ENCODE data around the gene SLC7A1. TPM values are rescaled to one million over a fixed set of nuclear protein-coding genes. Genes with fewer than 3 reads are reported as not detected.

The SLC7A1 gene
- total and polyA plus RNA-seq, 8 donors: 2.3 to 95.1 (median 21.2) TPM

DNA sequence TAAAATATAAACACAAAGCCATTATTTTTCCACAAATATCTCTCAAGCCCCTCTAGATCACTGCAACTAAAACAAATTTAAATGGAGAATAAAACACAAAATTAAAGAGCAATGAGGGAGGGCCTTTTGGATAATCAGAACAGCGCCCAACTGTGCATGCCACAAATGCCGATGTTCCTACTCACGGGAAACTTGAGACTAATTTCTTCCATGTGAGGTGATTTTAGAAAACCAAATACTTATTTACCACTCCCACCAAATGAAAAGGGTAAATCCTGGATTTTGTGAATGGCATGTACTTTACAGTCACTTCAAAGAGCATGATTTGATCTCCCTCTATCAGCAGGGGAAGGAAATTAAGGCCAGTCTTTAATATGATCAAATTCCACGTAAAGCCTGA lies 74.8 kb downstream of the SLC7A1 start:
- no peak for DNase-seq
- TF ChIP-seq, protein P1, sequence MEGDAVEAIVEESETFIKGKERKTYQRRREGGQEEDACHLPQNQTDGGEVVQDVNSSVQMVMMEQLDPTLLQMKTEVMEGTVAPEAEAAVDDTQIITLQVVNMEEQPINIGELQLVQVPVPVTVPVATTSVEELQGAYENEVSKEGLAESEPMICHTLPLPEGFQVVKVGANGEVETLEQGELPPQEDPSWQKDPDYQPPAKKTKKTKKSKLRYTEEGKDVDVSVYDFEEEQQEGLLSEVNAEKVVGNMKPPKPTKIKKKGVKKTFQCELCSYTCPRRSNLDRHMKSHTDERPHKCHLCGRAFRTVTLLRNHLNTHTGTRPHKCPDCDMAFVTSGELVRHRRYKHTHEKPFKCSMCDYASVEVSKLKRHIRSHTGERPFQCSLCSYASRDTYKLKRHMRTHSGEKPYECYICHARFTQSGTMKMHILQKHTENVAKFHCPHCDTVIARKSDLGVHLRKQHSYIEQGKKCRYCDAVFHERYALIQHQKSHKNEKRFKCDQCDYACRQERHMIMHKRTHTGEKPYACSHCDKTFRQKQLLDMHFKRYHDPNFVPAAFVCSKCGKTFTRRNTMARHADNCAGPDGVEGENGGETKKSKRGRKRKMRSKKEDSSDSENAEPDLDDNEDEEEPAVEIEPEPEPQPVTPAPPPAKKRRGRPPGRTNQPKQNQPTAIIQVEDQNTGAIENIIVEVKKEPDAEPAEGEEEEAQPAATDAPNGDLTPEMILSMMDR (IDR thresholded peaks at IDR 0.05): no peak
- no peak for TF ChIP-seq POLR2AphosphoS5 (IDR thresholded peaks at IDR 0.05)
- no peak for TF ChIP-seq EP300 (IDR thresholded peaks at IDR 0.05)
- no peak for TF ChIP-seq POLR2A (IDR thresholded peaks at IDR 0.05)
- WGBS, 5 donors: 79 to 88% (median 85%) methylated on average over 4 of the region's 4 CpGs
- peaks cover 35 to 84% (median 81%) of the 10 kb centered on the region in 4 donors for H3K36me3 ChIP-seq
- H3K4me1 ChIP-seq: peaks cover 0 to 4% (median 0%) of the 10 kb centered on the region in 4 donors
- intact Hi-C loops (cut with DNase I; ENCODE audit: low total_unique reads): no loop called here
- H3K27me3 ChIP-seq: no peaks in the 10 kb centered on the region
- H3K27ac ChIP-seq: no peak overlapping the region
- no peak overlapping the region for H3K4me3 ChIP-seq
- H3K9me3 ChIP-seq: no peaks in the 10 kb centered on the region

DNA sequence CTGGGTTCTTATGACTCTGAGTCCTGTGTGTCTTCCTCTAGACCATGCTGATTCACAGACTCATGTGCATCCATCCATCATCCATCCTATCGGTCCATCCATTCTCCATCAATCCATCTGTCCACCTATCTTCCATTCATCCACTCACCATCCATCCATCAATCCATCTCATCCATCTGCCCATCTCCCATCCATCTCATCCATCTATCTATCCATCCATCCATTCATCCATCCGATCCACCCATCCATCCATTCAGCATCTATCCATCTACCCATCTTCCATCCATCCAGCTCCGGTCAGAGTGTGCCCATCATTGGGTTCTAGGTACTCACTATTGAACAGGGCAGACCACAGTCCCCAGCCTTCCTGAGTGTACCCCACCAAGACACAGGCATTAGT lies 75.6 kb downstream of the SLC7A1 start:
- peak overlapping the region in 1 of 5 donors; percentile 20 for H3K27ac ChIP-seq
- intact Hi-C loops (cut with DNase I; ENCODE audit: low total_unique reads): no loop called here
- no peak for TF ChIP-seq POLR2AphosphoS5 (IDR thresholded peaks at IDR 0.05)
- TF ChIP-seq, protein P1 (IDR thresholded peaks at IDR 0.05): no peak
- TF ChIP-seq EP300 (IDR thresholded peaks at IDR 0.05): no peak
- no peak for TF ChIP-seq POLR2A (IDR thresholded peaks at IDR 0.05)

DNA sequence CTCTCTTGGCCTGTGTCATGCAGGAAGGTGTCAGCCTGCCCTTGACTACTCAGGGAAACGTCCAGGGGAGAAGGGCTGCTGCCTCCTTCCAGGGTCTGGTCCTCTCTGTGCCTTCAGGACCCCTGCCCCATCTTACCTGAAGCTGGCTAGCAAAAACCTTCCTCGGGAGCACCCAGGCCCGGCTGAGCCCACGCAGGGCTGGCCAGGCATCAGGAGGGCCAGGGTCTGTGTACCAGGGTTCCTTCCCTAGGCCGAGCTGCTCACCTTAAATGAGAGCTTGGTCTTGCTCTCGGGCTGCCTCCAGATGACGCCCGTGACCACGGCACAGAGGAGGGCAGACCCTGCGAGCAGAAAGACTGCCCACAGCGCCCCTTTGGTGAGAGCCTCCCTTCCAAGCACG lies 78.6 kb downstream of the SLC7A1 start:
- intact Hi-C loops (cut with DNase I; ENCODE audit: low total_unique reads): no loop called here
- H3K4me3 ChIP-seq: no peak overlapping the region
- no peak overlapping the region for H3K27ac ChIP-seq
- peaks cover 35 to 96% (median 83%) of the 10 kb centered on the region in 4 donors for H3K36me3 ChIP-seq
- no peaks in the 10 kb centered on the region for H3K27me3 ChIP-seq
- DNase-seq: no peak
- 86 to 96% (median 93%) methylated on average over 8 to 12 of the region's 12 CpGs for WGBS, 5 donors
- no peaks in the 10 kb centered on the region for H3K4me1 ChIP-seq
- H3K9me3 ChIP-seq: no peaks in the 10 kb centered on the region
- TF ChIP-seq POLR2AphosphoS5 (IDR thresholded peaks at IDR 0.05): no peak
- TF ChIP-seq, protein P1 (IDR thresholded peaks at IDR 0.05): no peak
- TF ChIP-seq POLR2A (IDR thresholded peaks at IDR 0.05): no peak
- no peak for TF ChIP-seq EP300 (IDR thresholded peaks at IDR 0.05)

More for the DNA sequence above, 75.6 kb downstream of the SLC7A1 start:
- Histone ChIP-seq H3K27me3 (no peaks in the 10 kb centered on the region), H3K4me3 (no peak overlapping the region), H3K9me3 (no peaks in the 10 kb centered on the region), H3K36me3 (peaks cover 35 to 92% (median 88%) of the 10 kb centered on the region in 4 donors), H3K4me1 (peaks cover 0 to 4% (median 0%) of the 10 kb centered on the region in 4 donors)
- no peak for DNase-seq
- 97 to 98% (median 97%) methylated on average over 3 of the region's 3 CpGs for WGBS, 5 donors

DNA sequence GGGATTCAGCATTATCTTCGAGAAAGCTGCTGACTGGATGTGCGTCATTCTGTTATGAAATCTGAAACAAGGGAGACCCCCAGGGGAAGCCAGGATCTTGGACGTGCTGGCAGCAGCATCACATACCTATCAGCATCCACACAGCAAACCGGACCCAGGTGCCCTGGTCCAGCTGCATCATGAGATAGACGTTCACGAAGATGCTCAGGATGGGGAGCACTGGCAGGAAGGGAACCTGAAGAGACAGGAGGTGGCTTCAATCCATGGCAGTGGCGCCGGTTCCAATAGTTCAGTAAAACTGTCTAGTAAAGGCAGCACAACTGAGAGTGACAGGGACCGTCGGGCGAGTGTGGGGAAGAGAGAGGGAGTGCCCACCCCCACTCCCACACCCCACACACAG lies 79.5 kb downstream of the SLC7A1 start:
- WGBS, 5 donors: 92 to 95% (median 95%) methylated on average over 11 of the region's 11 CpGs
- intact Hi-C loops (cut with DNase I; ENCODE audit: low total_unique reads): no loop called here

More for the DNA sequence above, 79.5 kb downstream of the SLC7A1 start:
- Histone ChIP-seq H3K4me1 (peaks cover 0 to 7% (median 3%) of the 10 kb centered on the region in 4 donors), H3K27me3 (no peaks in the 10 kb centered on the region), H3K36me3 (peaks cover 28 to 97% (median 75%) of the 10 kb centered on the region in 4 donors), H3K4me3 (no peak overlapping the region), H3K27ac (no peak overlapping the region), H3K9me3 (no peaks in the 10 kb centered on the region)
- TF ChIP-seq, protein P1 (IDR thresholded peaks at IDR 0.05): no peak
- TF ChIP-seq POLR2AphosphoS5 (IDR thresholded peaks at IDR 0.05): no peak
- no peak for TF ChIP-seq EP300 (IDR thresholded peaks at IDR 0.05)
- TF ChIP-seq POLR2A (IDR thresholded peaks at IDR 0.05): no peak
- no peak for DNase-seq
